Neural cell (in vitro differentiated cells): ENCODE results near the gene JAZF1. TPM values are rescaled to one million over a fixed set of nuclear protein-coding genes. Genes with fewer than 3 reads are reported as not detected.

Experiments
- H2AFZ ChIP-seq: fragments of 200-600, 300-800 bp; sonication (generic), shearing (Covaris generic); 2 replicates; pipeline ENCODE4 v1.6.0; 2014; ENCODE audit warnings: low read depth, mild to moderate bottlenecking, antibody characterized with exemption, low read length, moderate library complexity
- H3F3A ChIP-seq: fragments of 200-600 bp; shearing (Covaris generic); 2 replicates; pipeline ENCODE4 v1.6.1; 2016; ENCODE audit warnings: mild to moderate bottlenecking, moderate library complexity, mixed read lengths, antibody characterized with exemption, low read length; ENCODE audit not compliant: insufficient read depth, poor library complexity, severe bottlenecking
- H3K27ac ChIP-seq: fragments of 200-600, 300-800 bp; sonication (generic), shearing (Covaris generic); 2 replicates; pipeline ENCODE4 v1.5.1; 2014; ENCODE audit warnings: mild to moderate bottlenecking, low read length, moderate library complexity
- H3K27me3 ChIP-seq: fragments of 300-800, 200-600 bp; sonication (generic), shearing (Covaris generic); 2 replicates; pipeline ENCODE4 v1.6.0; 2014; ENCODE audit warnings: mild to moderate bottlenecking, low read depth, low read length, moderate library complexity; ENCODE audit not compliant: insufficient read depth
- H3K36me3 ChIP-seq: fragments of 300-800, 200-600 bp; sonication (generic), shearing (Covaris generic); 2 replicates; pipeline ENCODE4 v1.5.1; 2014; ENCODE audit warnings: mild to moderate bottlenecking, antibody characterized with exemption, low read length, moderate library complexity; ENCODE audit not compliant: insufficient read depth
- H3K4me2 ChIP-seq: fragments of 300-800, 200-600 bp; sonication (generic), shearing (Covaris generic); 2 replicates; pipeline ENCODE4 v1.6.0; 2014; ENCODE audit warnings: mild to moderate bottlenecking, low read length
- H3K4me3 ChIP-seq: fragments of 300-800, 200-600 bp; sonication (generic), shearing (Covaris generic); 2 replicates; pipeline ENCODE4 v1.5.1; 2014; ENCODE audit warnings: mild to moderate bottlenecking, low read length, moderate library complexity
- H3K79me2 ChIP-seq: fragments of 200-600 bp; shearing (Covaris generic); replicated peaks from 2 replicates; pipeline ENCODE4 v1.6.0; 2014; ENCODE audit warnings: mild to moderate bottlenecking, low read length, moderate library complexity; ENCODE audit not compliant: insufficient read depth
- H3K9ac ChIP-seq: fragments of 300-800, 200-600 bp; sonication (generic), shearing (Covaris generic); 2 replicates; pipeline ENCODE4 v1.6.1; 2016; ENCODE audit warnings: mild to moderate bottlenecking, low read length, mixed read lengths
- H3K9me2 ChIP-seq: fragments of 200-600 bp; shearing (Covaris generic); 2 replicates; pipeline ENCODE4 v1.6.1; 2016; ENCODE audit warnings: mild to moderate bottlenecking, low read length, mixed read lengths; ENCODE audit not compliant: insufficient read depth
- H3K9me3 ChIP-seq: fragments of 200-600, 300-800 bp; sonication (generic), shearing (Covaris generic); 2 replicates; pipeline ENCODE4 v1.6.1; 2016; ENCODE audit warnings: mild to moderate bottlenecking, mixed run types, low read length, moderate library complexity, mixed read lengths
- H4K20me1 ChIP-seq: fragments of 200-600 bp; shearing (Covaris generic); 2 replicates; pipeline ENCODE4 v1.6.1; 2016; ENCODE audit warnings: mild to moderate bottlenecking, mixed run types; ENCODE audit not compliant: insufficient read depth
- CTCF ChIP-seq: fragments of 450-650 bp; IDR thresholded peaks from 2 replicates; pipeline ENCODE4 v1.5.1; 2014; ENCODE audit warnings: antibody characterized with exemption, mild to moderate bottlenecking, moderate library complexity; ENCODE audit not compliant: poor library complexity, severe bottlenecking
- EP300 ChIP-seq: fragments of 450-650 bp; conservative IDR thresholded peaks from 2 replicates; pipeline ENCODE4 v1.6.1; 2014; ENCODE audit warnings: antibody characterized with exemption, mild to moderate bottlenecking, moderate library complexity; ENCODE audit not compliant: poor library complexity, severe bottlenecking
- EZH2 ChIP-seq: fragments of 200-600, 300-800 bp; shearing (Covaris generic), sonication (generic); IDR thresholded peaks from 2 replicates; pipeline ENCODE4 v1.6.1; 2014; ENCODE audit warnings: antibody characterized with exemption, low read length, borderline replicate concordance, mild to moderate bottlenecking; ENCODE audit not compliant: insufficient read depth, poor library complexity, severe bottlenecking
- MXI1 ChIP-seq: fragments of 450-650 bp; conservative IDR thresholded peaks from 2 replicates; pipeline ENCODE4 v1.6.1; 2014; ENCODE audit warnings: antibody characterized with exemption, mild to moderate bottlenecking; ENCODE audit not compliant: poor library complexity, severe bottlenecking
- POLR2AphosphoS5 ChIP-seq: IDR thresholded peaks from 2 replicates; pipeline ENCODE4 v1.6.1; 2012
- RAD21 ChIP-seq: fragments of 450-650 bp; conservative IDR thresholded peaks from 2 replicates; pipeline ENCODE4 v1.6.1; 2014; ENCODE audit warnings: antibody characterized with exemption, mild to moderate bottlenecking, moderate library complexity
- REST ChIP-seq: IDR thresholded peaks from 2 replicates; pipeline ENCODE4 v1.6.1; 2012; ENCODE audit warnings: borderline replicate concordance
- SMC3 ChIP-seq: fragments of 450-650 bp; conservative IDR thresholded peaks from 2 replicates; pipeline ENCODE4 v1.6.1; 2014; ENCODE audit warnings: antibody characterized with exemption, mild to moderate bottlenecking, moderate library complexity; ENCODE audit not compliant: poor library complexity
- TAF1 ChIP-seq: IDR thresholded peaks from 2 replicates; pipeline ENCODE4 v1.6.1; 2012; ENCODE audit warnings: low read depth
- polyA plus RNA-seq: library from polyadenylated mRNA; depleted of rRNA; stranded (reverse); fragments of >200 nt; gene quantifications from 2 replicates; pipeline ENCODE4 v1.2.3, GENCODE V29; 2014

The JAZF1 gene
- polyA plus RNA-seq, 1 donor from 2014 or later = 29.5 TPM

DNA sequence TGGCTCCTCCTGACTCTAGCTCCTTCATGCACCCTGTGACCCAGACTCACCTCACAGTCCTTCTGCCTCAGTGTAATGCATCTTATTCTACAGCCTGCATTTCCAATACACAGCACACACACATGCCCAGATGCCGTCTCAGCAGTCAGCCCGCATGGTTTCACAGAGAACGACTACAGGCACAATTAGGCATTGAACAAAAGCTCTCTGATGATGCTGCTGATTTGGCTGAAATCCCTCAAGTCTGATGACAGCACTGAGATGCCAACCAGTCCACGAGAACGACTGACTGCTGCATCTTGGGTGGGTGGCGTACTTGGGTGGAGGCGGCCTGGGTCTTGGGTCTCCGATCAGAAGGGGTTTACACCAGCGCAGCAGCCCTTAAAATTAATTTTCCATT lies 240.3 kb downstream of the JAZF1 start:
- TF ChIP-seq RAD21 = no peak
- TF ChIP-seq EP300 = no peak
- no peak for TF ChIP-seq CTCF
- no peak for TF ChIP-seq MXI1
- no peak for TF ChIP-seq POLR2AphosphoS5
- TF ChIP-seq REST = no peak
- TF ChIP-seq SMC3 = no peak
- Histone ChIP-seq H3K79me2 (no peaks in the 10 kb centered on the region), H3K4me2 (no peak overlapping the region), H3K9ac (no peak overlapping the region), H4K20me1 (no peaks in the 10 kb centered on the region), H3K27ac (no peak overlapping the region), H3F3A (no peaks in the 10 kb centered on the region), H3K36me3 (no peaks in the 10 kb centered on the region), H3K27me3 (no peaks in the 10 kb centered on the region), H2AFZ (no peak overlapping the region), H3K9me3 (no peaks in the 10 kb centered on the region), H3K9me2 (no peaks in the 10 kb centered on the region), H3K4me3 (no peak overlapping the region)

DNA sequence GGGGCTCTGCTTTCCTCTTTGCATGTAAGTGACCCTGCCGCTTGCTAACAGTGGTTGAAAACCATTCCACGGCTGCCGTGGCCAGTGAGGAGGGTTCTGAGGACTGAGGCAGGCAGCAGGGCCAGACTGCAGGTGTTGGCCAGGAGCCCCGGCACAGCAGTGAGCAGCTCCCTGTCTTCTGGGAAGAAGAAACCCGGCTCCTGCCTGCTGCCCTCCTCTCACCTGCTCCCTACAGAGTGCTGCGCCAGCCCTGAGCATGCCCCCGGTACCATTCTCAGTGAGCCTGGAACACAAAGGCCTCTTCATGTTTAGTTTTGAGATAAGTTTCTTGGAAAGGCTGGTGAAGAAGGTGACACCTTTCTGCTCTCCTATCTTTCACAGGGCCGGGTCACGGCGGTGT lies 240.7 kb downstream of the JAZF1 start:
- Histone ChIP-seq H3K4me3 (no peak overlapping the region), H3K79me2 (no peaks in the 10 kb centered on the region), H3K36me3 (no peaks in the 10 kb centered on the region), H2AFZ (no peak overlapping the region), H3F3A (no peaks in the 10 kb centered on the region), H3K27me3 (no peaks in the 10 kb centered on the region), H3K9me2 (no peaks in the 10 kb centered on the region), H3K4me2 (no peak overlapping the region), H3K9ac (no peak overlapping the region), H3K27ac (no peak overlapping the region), H4K20me1 (no peaks in the 10 kb centered on the region), H3K9me3 (no peaks in the 10 kb centered on the region)
- TF ChIP-seq POLR2AphosphoS5 (no peak), EP300 (no peak), RAD21 (no peak), TAF1 (no peak), SMC3 (no peak), REST (no peak), MXI1 (no peak), CTCF (no peak), EZH2 (no peak)
